TTC549 (cell line): ENCODE measurements around the gene SLC25A10.

Source experiments
- FAIRE-seq: peaks from 2 replicates; lab custom pipeline; 2012; peaks lifted over from hg19 to GRCh38; lab: Jason Lieb, UNC

Gene SLC25A10

DNA sequence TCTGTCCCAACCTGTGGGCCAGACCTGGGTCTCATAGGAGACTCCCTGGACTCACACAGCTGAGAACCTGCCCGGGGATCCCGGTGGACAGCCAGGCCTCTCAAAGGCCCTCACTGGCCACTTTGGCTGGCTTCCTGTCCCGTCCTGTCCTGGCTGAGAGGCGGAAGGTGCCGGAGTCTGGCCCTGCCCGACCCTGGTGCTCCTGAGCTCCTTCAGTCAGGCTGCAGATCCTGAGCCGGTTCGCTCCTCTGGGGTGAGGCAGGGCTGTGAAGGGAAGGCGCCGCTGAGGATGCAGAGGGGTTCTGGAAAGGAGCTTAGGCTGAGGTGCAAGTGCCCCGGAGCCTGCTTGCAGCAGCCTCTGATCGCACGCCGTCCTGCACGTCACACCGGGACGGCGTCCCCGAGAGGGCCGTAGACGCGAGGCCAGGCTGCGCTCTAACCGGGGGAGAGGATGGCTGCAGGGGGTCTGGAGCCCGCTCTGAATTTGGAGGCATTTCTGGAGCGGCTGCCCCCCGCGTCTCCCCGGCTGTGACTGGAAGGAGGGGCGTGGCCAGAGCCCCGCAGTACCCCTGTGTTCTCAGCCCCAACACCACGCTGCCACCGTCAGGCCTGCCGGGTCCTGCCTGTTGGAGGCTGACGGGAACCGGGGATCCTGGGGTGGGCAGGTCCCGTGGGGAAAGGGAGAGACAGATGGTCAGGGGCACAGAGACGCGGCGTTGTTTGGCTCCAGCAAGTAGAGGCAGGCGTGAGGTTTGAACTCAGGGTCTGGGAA, 24.1 kb upstream of the SLC25A10 start:
- no peak for FAIRE-seq

- FAIRE-seq = no peak
Observed at GRCh38 chr17:81688616-81689015, 23.5 kb upstream of the SLC25A10 start.

DNA sequence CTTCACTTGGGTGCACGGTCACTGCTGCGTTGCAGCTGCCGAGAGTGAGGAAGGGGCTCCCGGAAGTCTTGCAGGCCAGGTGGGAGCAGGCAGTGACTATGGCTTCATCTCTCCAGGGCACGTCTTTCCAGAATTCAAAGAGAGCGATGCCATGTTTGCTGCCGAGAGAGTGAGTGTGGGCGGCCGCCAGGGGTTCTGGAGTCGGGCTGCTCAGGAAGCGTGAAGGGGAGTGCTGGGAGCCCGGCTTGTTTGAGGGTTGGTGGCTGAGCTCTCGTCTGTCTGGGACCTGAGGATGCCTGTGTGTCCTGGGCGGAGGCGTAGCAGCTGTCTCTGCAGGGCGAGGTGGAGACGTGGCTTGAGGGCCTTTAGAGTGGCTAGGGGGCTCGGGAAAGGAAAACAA, 22.0 kb upstream of the SLC25A10 start:
- no peak for FAIRE-seq

- FAIRE-seq = no peak
Observed at GRCh38 chr17:81690549-81690948, 21.5 kb upstream of the SLC25A10 start.

DNA sequence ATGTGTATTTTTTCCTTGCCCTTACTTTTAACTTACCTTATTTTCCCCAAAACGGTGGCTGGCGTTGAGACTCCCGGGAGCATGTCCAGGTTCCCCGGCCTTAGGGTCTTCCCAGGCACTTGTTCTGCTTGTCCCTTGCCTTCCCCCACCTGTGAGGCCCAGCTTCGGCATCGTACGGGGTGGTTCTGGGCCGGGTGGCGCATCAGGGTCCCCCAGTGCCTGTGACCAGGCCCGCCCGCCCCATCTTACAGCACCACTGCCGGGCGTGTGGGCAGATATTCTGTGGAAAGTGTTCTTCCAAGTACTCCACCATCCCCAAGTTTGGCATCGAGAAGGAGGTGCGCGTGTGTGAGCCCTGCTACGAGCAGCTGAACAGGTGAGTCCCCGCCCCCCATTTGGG, 20.9 kb upstream of the SLC25A10 start:
- FAIRE-seq = no peak

DNA sequence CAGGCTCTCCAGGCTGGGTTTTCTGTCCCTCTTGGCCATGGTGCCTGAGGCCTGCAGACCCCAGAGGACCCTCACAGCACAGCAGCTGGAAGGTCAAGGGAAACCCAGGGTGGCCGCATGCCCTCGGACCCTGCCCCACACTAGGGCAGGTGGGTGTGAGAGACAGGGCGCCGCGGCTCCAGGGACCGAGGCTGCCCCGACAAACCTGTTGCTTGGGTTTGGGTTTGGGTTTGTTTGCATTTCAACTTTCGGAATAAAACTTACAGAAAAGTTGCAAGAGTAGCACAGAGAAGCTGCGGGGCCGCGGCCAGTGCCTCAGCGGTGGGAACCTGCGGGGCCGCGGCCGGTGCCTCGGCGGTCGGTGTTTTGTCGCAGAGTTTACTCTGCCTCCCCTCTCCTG, 20.5 kb upstream of the SLC25A10 start:
- no peak for FAIRE-seq

DNA sequence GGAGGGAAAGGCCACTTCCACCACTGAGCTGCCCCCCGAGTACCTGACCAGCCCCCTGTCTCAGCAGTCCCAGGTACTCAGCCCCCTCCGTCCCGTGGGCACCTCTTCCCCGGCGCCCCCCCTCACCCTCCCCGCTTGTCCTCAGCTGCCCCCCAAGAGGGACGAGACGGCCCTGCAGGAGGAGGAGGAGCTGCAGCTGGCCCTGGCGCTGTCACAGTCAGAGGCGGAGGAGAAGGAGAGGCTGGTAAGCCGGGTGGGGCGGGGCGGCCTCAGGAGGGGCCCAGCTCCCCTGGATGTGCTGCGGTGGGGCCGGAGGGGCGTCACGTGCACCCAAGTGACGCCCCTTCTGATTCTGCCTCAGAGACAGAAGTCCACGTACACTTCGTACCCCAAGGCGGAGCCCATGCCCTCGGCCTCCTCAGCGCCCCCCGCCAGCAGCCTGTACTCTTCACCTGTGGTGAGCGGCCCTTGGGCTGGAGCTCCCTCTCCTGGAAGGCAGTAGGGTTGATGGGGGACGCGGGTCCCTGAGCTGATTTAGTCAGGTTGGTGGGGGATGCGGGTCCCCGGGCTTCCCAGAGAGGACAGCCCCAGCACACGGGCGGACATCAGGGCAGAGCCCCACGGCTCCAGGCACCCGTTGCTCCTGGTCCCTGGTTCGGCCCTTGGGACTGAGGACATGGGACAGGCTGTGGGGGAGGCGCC, 18.4 kb upstream of the SLC25A10 start:
- FAIRE-seq = no peak

DNA sequence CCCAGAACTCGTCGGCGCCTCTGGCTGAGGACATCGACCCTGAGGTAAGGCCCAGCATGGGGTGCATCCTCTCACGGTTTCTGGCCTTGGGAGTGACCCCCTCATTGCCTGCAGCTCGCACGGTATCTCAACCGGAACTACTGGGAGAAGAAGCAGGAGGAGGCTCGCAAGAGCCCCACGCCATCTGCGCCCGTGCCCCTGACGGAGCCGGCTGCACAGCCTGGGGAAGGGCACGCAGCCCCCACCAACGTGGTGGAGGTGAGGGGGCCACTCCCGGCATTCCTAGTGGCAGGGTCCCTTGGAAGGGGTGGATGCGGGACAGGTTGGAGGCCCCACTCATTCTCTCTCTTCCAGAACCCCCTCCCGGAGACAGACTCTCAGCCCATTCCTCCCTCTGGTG, 17.3 kb upstream of the SLC25A10 start:
- FAIRE-seq = no peak

DNA sequence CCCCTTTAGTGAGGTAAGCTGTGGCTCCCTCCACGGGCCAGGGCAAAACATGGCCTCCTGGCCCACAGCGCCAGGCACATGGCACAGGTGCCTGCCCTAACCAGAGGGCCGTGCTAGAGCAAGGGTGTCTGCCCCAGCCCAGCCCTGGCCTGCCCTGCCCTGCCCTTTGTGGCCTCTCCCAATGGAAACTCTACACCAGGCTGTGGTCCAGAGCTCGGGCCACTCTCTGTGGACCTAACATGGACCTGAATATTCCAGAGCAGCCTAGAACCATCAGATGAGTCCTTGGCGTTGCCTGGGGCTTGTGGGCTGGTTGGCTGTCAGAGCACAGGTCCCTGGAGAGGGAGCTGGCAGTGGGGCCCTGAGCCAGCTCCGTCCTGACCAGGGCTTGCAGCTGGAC, 16.9 kb upstream of the SLC25A10 start:
- FAIRE-seq = no peak

- FAIRE-seq = no peak
Observed at GRCh38 chr17:81695801-81696200, 16.3 kb upstream of the SLC25A10 start.

- FAIRE-seq = no peak
Observed at GRCh38 chr17:81696218-81696941, 15.7 kb upstream of the SLC25A10 start.

DNA sequence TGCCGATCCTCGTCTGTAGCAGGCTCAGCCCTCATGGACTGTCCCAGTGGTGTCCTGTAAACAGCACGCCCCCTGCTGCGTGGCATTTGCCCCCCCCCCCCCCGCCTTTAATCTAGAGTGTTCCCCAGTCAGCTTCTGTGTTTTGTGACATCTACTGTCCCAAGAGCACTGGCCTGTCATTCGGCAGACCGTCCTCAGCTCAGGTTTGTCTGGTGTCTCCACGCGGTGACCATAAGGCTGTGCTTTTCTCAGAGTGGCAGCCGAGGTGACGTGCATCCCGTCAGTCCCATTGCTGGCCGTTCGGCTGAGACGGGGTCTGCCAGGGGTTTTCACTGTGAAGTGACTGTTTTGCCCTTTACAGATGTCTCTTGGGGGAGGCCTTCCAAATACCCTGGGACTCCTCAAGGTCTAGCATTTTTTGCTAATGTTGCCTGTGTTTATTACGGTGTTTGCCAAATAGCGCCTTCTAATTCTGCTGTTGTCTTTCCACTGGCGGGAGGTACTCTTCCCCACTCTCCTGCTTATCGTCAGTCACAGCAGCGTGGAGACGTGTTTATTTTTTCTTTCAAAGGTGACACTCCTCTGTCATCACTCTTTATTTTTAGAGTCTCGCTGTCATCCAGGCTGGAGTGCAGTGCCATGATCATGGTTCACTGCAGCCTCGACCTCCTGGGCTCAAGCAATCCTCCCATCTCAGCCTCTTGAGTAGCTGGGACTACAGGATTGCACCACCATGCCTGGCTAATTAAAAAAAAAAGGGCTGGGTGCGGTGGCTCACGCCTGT, 14.6 kb upstream of the SLC25A10 start:
- FAIRE-seq = no peak

DNA sequence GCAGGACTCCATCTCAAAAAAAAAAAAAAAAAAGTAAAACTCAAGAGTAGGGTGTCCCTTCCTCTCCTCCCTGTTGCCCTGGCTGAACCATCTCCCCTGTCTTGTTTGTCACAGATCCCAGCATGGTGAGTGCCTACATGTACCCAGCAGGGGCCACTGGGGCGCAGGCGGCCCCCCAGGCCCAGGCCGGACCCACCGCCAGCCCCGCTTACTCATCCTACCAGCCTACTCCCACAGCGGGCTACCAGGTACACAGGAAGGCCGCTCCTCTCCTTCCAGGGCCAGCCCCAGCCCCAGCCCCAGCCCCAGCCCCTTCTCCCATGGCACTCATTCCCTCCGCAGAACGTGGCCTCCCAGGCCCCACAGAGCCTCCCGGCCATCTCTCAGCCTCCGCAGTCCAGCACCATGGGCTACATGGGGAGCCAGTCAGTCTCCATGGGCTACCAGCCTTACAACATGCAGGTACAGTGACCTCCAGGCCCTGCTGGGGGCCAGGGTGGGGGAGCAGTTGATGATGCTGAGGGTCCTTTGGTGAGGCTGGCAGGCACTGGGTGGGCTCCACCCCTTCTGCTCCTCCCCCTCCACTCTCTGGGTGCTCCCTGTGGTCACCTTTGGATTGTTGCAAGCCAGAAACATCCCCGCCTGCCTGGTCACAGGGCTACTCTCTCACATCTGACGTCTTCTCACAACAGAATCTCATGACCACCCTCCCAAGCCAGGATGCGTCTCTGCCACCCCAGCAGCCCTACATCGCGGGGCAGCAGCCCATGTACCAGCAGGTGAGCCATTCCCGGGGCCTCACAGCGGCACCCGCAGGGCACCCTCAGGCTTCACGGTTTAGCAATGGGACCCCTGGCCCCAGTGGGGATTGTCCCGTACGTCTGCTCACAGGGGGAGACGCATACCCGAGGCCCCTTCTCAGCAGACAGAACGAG, 11.5 kb upstream of the SLC25A10 start:
- no peak for FAIRE-seq

DNA sequence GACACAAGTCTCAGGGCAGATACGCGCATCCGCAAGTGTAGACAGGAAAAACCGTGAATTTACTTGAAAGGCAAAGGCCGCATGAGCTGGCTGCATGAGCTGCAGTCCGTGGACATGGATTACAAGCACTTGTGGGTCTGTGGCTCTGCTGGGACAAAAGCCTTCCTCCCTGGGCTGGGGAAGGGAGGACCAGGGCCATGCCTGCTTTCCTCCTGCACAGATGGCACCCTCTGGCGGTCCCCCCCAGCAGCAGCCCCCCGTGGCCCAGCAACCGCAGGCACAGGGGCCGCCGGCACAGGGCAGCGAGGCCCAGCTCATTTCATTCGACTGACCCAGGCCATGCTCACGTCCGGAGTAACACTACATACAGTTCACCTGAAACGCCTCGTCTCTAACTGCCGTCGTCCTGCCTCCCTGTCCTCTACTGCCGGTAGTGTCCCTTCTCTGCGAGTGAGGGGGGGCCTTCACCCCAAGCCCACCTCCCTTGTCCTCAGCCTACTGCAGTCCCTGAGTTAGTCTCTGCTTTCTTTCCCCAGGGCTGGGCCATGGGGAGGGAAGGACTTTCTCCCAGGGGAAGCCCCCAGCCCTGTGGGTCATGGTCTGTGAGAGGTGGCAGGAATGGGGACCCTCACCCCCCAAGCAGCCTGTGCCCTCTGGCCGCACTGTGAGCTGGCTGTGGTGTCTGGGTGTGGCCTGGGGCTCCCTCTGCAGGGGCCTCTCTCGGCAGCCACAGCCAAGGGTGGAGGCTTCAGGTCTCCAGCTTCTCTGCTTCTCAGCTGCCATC, 10.6 kb upstream of the SLC25A10 start:
- no peak for FAIRE-seq

GRCh38 chr17:81702934-81703746, 8.9 kb upstream of the SLC25A10 start, which contains the start of gene MRPL12:
MRPL12 (plus strand) TSS chr17:81703367; CDS start chr17:81703502, 135 bp downstream.
- no peak for FAIRE-seq

- no peak for FAIRE-seq
Observed at GRCh38 chr17:81703747-81704654, 8.1 kb upstream of the SLC25A10 start.

- no peak for FAIRE-seq
Observed at GRCh38 chr17:81705518-81706231, 6.4 kb upstream of the SLC25A10 start.

DNA sequence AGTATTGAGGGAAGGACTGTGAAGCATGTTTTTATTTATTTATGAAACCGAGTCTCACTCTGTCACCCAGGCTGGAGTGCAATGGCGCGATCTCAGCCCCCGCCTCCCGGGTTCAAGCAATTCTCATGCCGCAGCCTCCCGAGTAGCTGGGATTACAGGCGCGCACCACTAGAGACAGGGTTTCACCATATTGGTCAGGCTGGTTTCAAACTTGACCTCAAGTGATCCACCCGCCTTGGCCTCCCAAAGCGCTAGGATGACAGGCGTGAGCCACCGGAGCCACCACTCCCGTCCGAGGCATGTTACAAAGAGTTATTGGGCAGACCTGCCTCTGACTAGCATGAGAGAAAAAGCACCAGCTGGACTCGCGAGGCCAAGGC, 5.9 kb upstream of the SLC25A10 start:
- no peak for FAIRE-seq
